IPS-20b (cell line): ENCODE measurements around the gene NCF1.
"Not testable (repeated sequence)": the region's sequence is repeated elsewhere in the genome, so short reads cannot be mapped to it uniquely, and the experiment has no call there.

Experiments used
- H3K27ac ChIP-seq: one replicate; pipeline ENCODE4 v1.5.1; 2013; ENCODE audit warnings: low read length
- H3K27me3 ChIP-seq: 2 replicates; pipeline ENCODE4 v1.6.1; 2013; ENCODE audit warnings: mild to moderate bottlenecking, low read length, inconsistent platforms; ENCODE audit not compliant: insufficient read depth
- H3K36me3 ChIP-seq: 2 replicates; pipeline ENCODE4 v1.6.1; 2013; ENCODE audit warnings: low read depth, mild to moderate bottlenecking, inconsistent platforms, low read length, moderate library complexity; ENCODE audit not compliant: insufficient read depth
- H3K4me1 ChIP-seq: 2 replicates; pipeline ENCODE4 v1.6.1; 2013; ENCODE audit warnings: mild to moderate bottlenecking, control low read depth, inconsistent platforms, low read length, moderate library complexity; ENCODE audit not compliant: insufficient read depth
- H3K4me3 ChIP-seq: 2 replicates; pipeline ENCODE4 v1.5.1; 2013; ENCODE audit warnings: mild to moderate bottlenecking, low read length, inconsistent platforms
- H3K9ac ChIP-seq: 2 replicates; pipeline ENCODE4 v1.6.1; 2013; ENCODE audit warnings: low read depth, mild to moderate bottlenecking, inconsistent platforms, low read length, moderate library complexity
- H3K9me3 ChIP-seq: 2 replicates; pipeline ENCODE4 v1.6.1; 2013; ENCODE audit warnings: mild to moderate bottlenecking, low read depth, low read length, inconsistent platforms; ENCODE audit not compliant: insufficient read depth

NCF1 gene

GRCh38 chr7:74798644-74799043 is 24.8 kb downstream of the NCF1 start:
- not testable (repeated sequence) for H3K9ac ChIP-seq, H3K9me3 ChIP-seq, H3K27ac ChIP-seq, H3K4me1 ChIP-seq, H3K4me3 ChIP-seq, H3K27me3 ChIP-seq, H3K36me3 ChIP-seq

- not testable (repeated sequence) for H3K9me3 ChIP-seq, H3K27me3 ChIP-seq, H3K4me1 ChIP-seq, H3K27ac ChIP-seq, H3K36me3 ChIP-seq, H3K9ac ChIP-seq, H3K4me3 ChIP-seq
These were observed 42.1 kb downstream of the NCF1 start for GRCh38 chr7:74815882-74816281.

GRCh38 chr7:74820146-74820805 is 46.5 kb downstream of the NCF1 start:
- not testable (repeated sequence) for H3K4me3 ChIP-seq, H3K4me1 ChIP-seq, H3K27ac ChIP-seq, H3K9me3 ChIP-seq, H3K36me3 ChIP-seq, H3K9ac ChIP-seq, H3K27me3 ChIP-seq

- H3K27ac ChIP-seq, H3K4me1 ChIP-seq, H3K9me3 ChIP-seq, H3K4me3 ChIP-seq, H3K36me3 ChIP-seq, H3K9ac ChIP-seq, H3K27me3 ChIP-seq: not testable (repeated sequence)
These were observed 47.4 kb downstream of the NCF1 start for GRCh38 chr7:74821259-74821658.

GRCh38 chr7:74829959-74830358 is 56.1 kb downstream of the NCF1 start:
- H3K9me3 ChIP-seq, H3K4me3 ChIP-seq, H3K27ac ChIP-seq, H3K4me1 ChIP-seq, H3K36me3 ChIP-seq, H3K9ac ChIP-seq, H3K27me3 ChIP-seq: not testable (repeated sequence)

- H3K9ac ChIP-seq, H3K36me3 ChIP-seq, H3K4me3 ChIP-seq, H3K4me1 ChIP-seq, H3K27me3 ChIP-seq, H3K27ac ChIP-seq, H3K9me3 ChIP-seq: not testable (repeated sequence)
These were observed 56.6 kb downstream of the NCF1 start for GRCh38 chr7:74830411-74830810.
